Measurements from ENCODE around the gene ZNF736.

ZNF736 gene

DNA sequence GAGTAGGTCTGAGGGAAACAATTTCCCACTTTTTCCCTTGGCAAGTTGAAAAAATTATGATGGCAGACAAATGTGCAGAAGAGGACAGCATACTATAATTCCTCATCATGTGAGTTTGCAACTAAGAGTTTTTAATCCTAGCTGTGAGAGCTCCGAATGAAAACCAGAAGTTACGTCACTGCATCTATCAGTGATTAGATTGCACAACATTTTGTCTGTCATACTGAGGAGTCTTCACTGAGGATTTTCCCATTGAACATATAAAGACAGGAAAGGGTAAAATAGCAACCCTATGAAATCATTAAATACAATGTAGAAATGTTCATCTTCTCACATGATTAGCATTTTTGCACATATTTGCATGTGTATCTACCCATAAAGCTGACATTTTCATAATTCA lies 45.8 kb downstream of the ZNF736 start:
- TF ChIP-seq, protein P1, sequence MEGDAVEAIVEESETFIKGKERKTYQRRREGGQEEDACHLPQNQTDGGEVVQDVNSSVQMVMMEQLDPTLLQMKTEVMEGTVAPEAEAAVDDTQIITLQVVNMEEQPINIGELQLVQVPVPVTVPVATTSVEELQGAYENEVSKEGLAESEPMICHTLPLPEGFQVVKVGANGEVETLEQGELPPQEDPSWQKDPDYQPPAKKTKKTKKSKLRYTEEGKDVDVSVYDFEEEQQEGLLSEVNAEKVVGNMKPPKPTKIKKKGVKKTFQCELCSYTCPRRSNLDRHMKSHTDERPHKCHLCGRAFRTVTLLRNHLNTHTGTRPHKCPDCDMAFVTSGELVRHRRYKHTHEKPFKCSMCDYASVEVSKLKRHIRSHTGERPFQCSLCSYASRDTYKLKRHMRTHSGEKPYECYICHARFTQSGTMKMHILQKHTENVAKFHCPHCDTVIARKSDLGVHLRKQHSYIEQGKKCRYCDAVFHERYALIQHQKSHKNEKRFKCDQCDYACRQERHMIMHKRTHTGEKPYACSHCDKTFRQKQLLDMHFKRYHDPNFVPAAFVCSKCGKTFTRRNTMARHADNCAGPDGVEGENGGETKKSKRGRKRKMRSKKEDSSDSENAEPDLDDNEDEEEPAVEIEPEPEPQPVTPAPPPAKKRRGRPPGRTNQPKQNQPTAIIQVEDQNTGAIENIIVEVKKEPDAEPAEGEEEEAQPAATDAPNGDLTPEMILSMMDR (conservative IDR thresholded peaks at IDR 0.05; ENCODE audit: low read depth, low read length) = no peak
- no peak overlapping the region for H3K4me3 ChIP-seq (ENCODE audit: low read length)
- no peak for DNase-seq (ENCODE audit: low read depth)

GRCh38 chr7:64371116-64371515 lies 57.4 kb downstream of the ZNF736 start:
- no peak for DNase-seq (ENCODE audit: low read depth)
- TF ChIP-seq, protein P1 (conservative IDR thresholded peaks at IDR 0.05; ENCODE audit: low read depth, low read length) = no peak
- H3K4me3 ChIP-seq (ENCODE audit: low read length) = no peak overlapping the region

GRCh38 chr7:64373017-64373416 lies 59.3 kb downstream of the ZNF736 start:
- no peak overlapping the region for H3K4me3 ChIP-seq (ENCODE audit: low read length)
- TF ChIP-seq, protein P1 (conservative IDR thresholded peaks at IDR 0.05; ENCODE audit: low read depth, low read length) = no peak
- no peak for DNase-seq (ENCODE audit: low read depth)

GRCh38 chr7:64400401-64400800 lies 86.6 kb downstream of the ZNF736 start:
- no peak for DNase-seq (ENCODE audit: low read depth)
- TF ChIP-seq, protein P1 (conservative IDR thresholded peaks at IDR 0.05; ENCODE audit: low read depth, low read length) = no peak
- H3K4me3 ChIP-seq (ENCODE audit: low read length) = no peak overlapping the region

All from retinal pigment epithelial cell (primary cell).